Fibroblast of skin of right quadriceps (primary cell): Measurements from ENCODE around the gene ELOVL4.

Source experiments
- DNase-seq: peaks from one replicate; pipeline ENCODE4 v3.0.0-alpha.2; 2013

The ELOVL4 gene

DNA sequence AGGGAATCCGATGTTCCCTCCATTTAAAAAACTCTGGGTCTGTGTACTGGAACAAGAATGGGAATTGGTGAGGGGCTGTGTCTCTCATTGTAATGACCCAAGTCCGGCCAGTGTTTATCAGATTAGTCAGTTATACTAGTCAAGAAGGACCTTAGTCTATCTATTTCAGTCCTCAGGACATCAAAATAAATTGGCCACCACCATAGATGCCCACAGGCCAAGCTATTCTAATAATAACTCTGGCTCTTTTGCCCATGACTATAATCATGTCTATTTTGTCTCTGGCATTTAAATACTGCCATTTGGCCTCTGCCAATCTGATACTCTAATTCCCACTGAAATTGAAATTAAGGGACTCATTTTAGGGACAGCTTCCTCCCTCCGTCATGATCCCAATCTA, 37.8 kb downstream of the ELOVL4 start:
- DNase-seq = no peak

DNA sequence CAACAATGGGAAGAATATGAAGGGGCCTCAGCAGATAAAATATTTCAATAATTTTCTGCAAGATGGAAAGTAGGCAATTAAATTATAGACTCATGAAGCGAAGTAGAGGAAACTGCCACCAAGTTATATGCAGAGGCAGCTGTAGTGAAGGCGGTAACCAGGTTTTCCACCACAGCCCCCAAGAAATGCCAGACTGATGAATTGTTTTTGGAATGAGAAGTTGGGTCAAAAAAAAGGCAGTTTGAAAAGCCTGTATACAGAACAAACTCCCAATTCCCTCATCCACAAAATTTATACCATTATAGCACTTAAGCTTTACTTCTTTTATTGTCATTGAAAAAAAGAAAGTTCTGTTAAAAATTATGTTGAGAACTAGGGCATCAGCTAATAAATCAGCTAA, 45.3 kb downstream of the ELOVL4 start:
- DNase-seq = no peak

DNA sequence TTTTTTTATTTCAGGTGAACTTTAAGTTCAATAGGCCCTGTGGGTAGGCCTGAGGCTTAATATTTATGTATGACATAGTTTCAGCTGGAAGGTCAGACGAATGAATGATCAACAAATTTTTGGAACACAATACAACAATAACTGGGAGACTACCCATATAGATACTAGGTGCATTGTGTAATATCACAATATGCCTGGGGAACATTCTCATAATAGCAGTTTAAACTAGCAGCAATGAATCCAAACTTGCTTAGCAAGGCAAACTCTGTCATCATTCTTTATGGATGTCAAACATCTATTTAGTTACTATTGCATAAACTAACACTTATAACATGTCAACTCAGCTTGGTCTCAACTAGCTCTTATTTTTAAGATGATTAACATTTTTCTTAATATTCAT, 49.3 kb downstream of the ELOVL4 start:
- no peak for DNase-seq

DNA sequence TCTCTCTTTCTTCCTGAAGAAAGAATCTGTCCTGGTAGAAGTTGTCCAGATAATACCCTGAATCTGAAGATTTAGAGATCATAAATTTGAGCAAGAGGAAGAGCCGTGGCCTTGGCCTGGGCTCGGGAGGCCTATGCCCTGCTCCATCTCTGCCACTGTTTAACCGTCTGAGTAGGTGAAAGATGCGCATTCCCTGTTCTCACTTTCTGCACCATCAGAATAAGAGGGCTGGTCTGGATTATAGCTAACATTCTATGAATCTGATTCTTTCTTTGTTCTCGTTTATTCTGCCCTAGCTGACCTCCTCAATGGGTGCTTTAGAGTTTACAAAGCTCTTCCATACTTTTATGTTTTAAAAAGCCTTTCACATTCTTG, 51.3 kb downstream of the ELOVL4 start:
- DNase-seq = no peak

DNA sequence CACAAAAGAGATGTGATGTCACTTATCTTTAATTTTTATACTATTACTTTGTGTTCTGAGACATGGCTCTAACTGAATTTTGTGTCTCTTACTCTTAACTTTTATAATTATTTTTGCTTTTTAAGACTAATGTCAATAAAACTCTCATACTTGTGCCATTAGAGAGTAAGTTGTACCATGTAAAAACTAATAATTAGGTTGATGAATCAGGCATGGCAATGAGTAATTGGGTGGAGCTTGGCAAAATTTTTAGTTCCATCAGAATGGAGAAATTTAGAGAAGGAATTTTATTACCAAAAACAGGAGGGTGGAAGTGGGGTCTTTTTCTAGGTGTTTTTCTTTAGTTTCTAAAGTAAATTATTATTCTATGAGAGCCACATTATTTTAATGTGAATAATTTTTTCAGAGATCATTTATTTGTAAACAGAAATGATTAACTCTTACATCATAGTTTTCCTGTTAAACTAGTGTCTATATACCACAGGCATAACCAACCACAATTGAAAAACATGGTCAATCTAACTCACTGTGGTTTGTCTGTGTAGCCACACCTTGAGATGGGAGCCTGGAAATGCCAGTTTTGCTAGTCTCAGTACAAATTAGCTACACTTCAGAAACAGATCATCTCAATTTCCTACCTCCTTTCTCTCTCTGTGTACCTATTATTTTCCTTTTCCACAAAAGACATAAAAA, 51.8 kb downstream of the ELOVL4 start:
- no peak for DNase-seq

DNA sequence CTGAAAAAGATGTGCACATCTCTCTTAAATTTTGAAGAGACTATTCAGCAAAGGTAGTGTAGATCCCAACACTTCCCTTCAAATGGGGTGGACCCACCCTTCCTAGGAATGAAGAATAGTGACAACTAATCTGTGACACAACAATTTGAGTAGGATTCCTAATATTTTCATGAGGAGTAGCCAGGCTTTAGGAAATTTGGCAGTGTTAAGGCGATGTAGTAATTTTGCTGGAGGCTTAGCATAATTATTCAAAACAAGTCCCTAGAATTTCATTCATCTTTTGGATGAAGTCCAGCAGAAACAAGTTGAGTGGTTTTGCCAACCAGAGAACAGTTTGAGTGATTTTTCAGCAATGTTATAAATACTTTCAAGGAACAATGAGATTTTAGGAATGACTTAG, 52.4 kb downstream of the ELOVL4 start:
- peak; percentile 10 for DNase-seq

DNA sequence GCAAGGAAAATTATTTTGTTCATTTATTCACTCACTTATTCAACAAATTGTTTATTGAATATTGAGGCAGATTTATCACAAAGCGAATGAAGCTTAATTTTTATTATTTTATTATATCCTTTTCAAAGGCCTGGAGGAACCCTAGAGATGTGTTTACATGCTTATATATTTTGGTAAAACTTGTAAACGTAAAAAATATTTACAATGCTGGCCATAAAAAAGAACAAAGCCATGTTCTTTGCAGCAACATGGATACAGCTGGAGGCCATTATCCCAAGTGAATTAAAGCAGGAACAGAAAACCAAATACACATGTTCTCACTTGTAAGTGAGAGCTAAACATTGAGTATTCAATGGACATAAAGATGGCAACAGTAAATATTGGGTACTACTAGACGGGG, 58.8 kb downstream of the ELOVL4 start:
- no peak for DNase-seq

DNA sequence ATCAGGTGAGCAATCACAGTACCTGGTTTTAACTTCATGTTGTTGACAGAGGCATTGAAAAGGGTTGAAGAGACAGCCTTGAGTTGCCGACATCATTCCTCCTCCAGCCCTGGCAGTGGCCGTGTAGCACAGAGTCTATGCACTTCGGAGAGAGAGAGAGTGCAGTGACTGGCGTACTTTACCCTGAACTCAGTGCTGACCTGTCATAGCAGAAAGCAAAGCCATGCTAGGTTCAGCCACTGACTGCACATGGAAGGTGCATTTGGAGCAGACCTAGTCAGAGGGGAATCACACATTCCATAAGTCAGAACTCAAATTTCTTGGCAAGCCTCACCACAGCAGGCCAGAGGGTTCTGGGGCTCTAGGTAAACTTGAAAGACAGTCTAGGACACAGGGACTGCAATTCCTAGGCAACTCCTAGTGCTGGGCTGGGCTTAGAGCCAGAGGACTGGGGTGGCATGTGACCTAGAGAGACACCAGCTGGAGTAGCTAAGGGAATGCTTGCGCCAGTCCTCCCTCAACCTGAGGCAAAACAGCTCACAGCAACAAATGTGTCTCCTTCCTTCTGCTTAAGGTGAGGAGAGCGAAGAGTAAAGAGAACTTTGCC, 69.1 kb downstream of the ELOVL4 start:
- DNase-seq = no peak

DNA sequence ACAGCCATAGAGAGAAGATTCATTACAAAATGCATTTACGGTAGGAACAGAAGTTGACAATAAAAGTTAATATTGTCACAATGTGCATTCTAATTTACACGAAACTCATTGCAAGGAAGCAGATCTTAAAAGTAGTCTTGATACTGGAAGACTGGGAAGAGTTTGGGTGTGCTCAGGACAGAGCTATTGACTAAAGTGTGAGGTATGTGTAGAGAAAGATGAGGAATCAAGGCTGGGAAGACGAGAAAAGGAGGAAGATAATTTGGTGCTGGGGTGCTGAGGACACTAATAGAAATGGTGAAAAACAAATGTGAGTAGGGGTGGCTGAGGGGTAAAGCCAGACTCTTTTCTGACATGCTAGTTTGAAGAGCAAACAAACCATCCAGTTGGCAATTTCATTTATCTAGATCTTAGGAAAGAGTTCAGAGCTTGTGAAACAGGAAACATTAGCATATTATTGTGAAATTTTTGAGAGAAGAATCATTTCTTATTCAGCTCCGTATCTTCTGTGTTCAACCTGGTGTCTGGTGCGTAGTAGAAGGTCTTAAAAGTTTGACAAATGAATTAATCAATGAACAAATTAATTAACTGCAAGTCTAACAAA, 72.7 kb downstream of the ELOVL4 start:
- DNase-seq = no peak

DNA sequence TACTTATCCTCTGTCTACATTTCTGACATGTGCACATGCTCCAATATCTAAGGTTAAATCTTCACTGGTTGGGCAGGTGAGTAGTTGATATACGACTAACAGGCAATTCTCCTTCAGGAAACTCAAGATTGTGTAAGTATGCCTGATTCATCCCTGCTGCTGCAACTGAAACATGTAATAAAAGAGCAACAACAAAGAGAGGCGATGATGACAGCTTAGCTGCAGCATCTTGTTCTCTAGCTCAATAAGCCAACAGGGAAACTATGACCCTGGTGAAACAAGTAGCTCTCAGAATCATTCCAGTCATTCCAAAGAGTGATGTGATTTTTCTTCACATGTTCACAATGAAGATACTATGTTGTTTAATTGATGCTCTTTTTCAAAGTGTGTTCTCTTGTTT, 74.4 kb downstream of the ELOVL4 start:
- DNase-seq = peak; percentile 75

DNA sequence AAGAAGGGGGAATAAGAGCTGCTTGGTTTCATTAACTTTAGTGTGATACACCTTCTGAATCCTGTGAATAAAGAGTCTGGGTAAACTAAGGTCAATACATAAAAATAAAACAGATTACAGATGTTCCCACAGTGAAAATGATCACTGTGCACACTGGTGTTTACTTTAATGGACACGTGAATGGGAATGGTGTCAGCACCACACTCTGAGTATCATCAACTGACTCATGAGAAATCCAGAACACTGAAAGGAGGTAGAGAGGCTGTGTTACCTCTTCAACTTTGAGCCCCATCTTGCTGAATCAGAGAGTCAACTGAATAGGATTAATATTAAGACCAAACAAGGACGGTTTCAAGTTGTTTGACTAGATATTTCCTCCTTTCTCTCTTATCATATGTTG, 75.0 kb downstream of the ELOVL4 start:
- no peak for DNase-seq

DNA sequence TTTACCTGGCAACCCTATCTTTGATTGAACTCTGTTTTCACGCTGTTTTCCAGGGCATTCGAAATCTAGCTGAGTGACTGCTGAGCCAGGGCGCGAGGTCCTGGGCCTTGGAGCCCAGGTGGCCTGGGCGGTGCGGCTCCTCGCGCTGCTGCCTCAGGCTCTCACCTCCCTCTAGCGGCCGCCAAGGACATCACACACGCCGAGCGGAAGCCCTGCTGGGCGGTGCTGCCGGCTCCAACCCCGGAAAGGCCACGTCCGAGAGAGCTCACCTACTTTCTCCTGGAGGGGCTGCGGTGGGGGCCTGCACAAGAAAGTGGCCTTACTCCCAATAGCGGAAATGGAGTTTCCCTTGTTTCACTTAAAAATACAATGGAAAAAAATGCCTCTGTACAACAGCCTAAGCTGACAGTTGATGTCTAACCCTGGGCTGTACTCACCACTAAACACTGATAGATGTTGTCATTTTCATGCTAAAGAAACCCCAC, 77.7 kb downstream of the ELOVL4 start:
- peak; percentile 63 for DNase-seq

DNA sequence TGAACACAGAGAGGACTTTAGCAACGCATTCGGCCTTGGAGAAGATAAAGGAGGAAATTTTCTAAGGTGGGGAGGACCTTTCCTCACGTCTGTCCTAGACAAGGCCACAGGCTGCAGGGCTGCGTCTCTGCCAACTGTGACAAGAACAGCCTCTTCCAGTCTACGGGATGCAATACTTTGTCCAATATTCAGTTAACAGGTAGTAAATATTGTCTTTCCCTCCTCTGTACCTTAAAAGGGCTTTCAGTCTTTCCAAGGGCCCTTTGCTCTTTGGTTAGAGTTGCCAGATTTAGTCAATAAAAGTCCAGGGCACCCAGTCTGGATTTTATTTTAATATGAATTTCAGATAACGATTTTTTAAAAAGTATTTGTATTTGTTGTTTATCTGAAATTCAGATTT, 78.2 kb downstream of the ELOVL4 start:
- DNase-seq = no peak

DNA sequence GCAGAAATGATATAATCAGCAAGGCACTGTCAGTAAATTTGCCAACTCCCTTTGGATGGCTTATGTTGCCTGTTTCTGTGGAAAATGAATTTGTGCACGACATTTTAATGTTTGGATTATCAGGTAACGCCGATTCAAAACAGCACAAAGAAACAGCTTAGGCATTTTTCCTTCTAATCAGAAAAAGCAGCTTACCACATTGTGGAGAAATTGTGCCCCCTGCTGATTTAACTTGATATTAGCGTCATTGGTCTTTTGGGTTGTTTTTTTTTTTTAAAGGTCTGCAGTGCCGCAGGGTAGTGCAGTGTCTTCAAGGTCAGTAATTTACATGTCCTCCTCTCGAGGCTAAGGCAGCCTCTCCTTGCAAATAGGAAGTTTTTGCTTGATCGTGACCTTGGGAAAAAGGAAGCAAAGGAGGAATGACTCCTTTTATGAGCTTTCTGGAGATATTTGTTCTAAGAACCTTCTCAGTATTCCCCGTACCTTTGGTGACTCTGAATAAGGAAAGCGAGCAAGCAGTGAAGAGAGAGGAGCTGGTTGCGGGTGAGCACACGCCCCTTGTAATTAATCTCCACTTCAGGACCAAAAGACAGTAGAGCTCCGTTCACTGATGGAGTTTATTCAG, 79.1 kb downstream of the ELOVL4 start:
- DNase-seq = peak; percentile 70
